Adrenal gland (tissue), 12 donors: Measurements from ENCODE around the gene PPP1R9A. TPM values are rescaled to one million over a fixed set of nuclear protein-coding genes. Genes with fewer than 3 reads are reported as not detected.

Experiments
- DNase-seq, 7 donors: peaks; one replicate each; pipeline ENCODE4 v3.0.0-alpha.2; 2019 to 2020
- H3K27ac ChIP-seq, 5 donors: fragments of 200-600 bp; sonication (generic) in 4 of 5; 1 replicate in 3 of 5; 2 replicates in 2 of 5; pipeline versions ENCODE4 v1.5.1 to v1.8.0; 2016 to 2020; ENCODE audit warnings: mild to moderate bottlenecking in 1 of 5
- H3K27me3 ChIP-seq: fragments of 200-600 bp; 2 replicates; pipeline ENCODE4 v1.8.0; 2021
- H3K36me3 ChIP-seq, 2 donors: fragments of 200-600 bp; replicated peaks in 1 of 2; 1 replicate in 1 of 2; 2 replicates in 1 of 2; pipeline versions ENCODE4 v1.5.1 to v1.8.0; 2018 to 2022
- H3K4me1 ChIP-seq, 2 donors: fragments of 200-600 bp; replicated peaks in 1 of 2; 1 replicate in 1 of 2; 2 replicates in 1 of 2; pipeline versions ENCODE4 v1.5.1 to v1.8.0; 2018 to 2021
- H3K4me3 ChIP-seq, 4 donors: fragments of 200-600 bp; sonication (generic) in 3 of 4; one replicate each; pipeline ENCODE4 v1.5.1; 2016 to 2018
- H3K9me3 ChIP-seq, 3 donors: fragments of 200-600 bp; sonication (generic) in 1 of 3; replicated peaks in 1 of 3; 1 replicate in 2 of 3; 2 replicates in 1 of 3; pipeline versions ENCODE4 v1.5.1 to v1.8.0; 2016 to 2021
- POLR2A ChIP-seq, 2 donors: fragments of 450-650 bp; IDR thresholded peaks; one replicate each; pipeline ENCODE4 v1.6.1; 2017; ENCODE audit warnings: antibody characterized with exemption in 2 of 2, mild to moderate bottlenecking in 2 of 2, moderate library complexity in 1 of 2
- WGBS, 4 donors: extraction: QIAGEN DNeasy Blood & Tissue Kit in 2 of 4; methylation state at CpG; one replicate each; pipeline versions ENCODE4 v1.1.5 to v1.1.7; 2013 to 2017; 5-methylcytosine and 5-hydroxymethylcytosine counted together
- intact Hi-C, 2 donors: fragments of 100-400 bp; cut with DNase I; formaldehyde crosslinking; loops; one replicate each; pipeline versions ENCODE4 v1.14.1 to v1.15.0; 2022 to 2023
- polyA plus RNA-seq, 3 donors: library from polyadenylated mRNA; stranded (reverse); fragments of 200-250 nt in 2 of 3; fragments of 350-450 nt in 1 of 3; fragmentation: Illumina TruSeq in 1 of 3; extraction: RNeasy Lipid Tissue Mini Kit (QIAGEN cat#74804) in 1 of 3; gene quantifications; one replicate each; pipeline ENCODE4 v1.2.3, GENCODE V29; 2013 to 2014
- total RNA-seq, 9 donors: library from RNA; depleted of rRNA in 4 of 9; stranded (reverse); fragments of >200 nt in 4 of 9; fragments of 120-200 nt in 1 of 9; fragmentation: NEBNext Ultra II Directional in 1 of 9; extraction: Animal tissue kit (Norgen Biotek cat#: 25700) in 1 of 9; gene quantifications; one replicate each; pipeline versions ENCODE4 v1.1.0 to v1.2.4, GENCODE V29; 2013 to 2023
- TF ChIP-seq, protein P1 (sequence below), 6 experiments: fragments of 450-650 bp in 4 of 6; fragments of 200-600 bp in 2 of 6; sonication (generic) in 1 of 6; IDR thresholded peaks; 1 replicate in 5 of 6; 2 replicates in 1 of 6; pipeline versions ENCODE4 v1.5.1 to v1.8.0; 2016 to 2021; ENCODE audit warnings: antibody characterized with exemption in 6 of 6, mild to moderate bottlenecking in 2 of 6, moderate library complexity in 1 of 6
- donor health status: healthy with polysubstance abuse.
- donor health status: Bipolar disorder and iron deficiency.
- donor health status: DM: yes; HTN: yes; CAD: no.
- donor health status: DM: no; HTN: no; CAD: no.
- donor health status: DM: no; HTN: no; CAD: no.
- donor health status: DM: yes; HTN: yes; CAD: no.

Gene PPP1R9A
- total and polyA plus RNA-seq, 12 donors: 7.2 to 86.0 (median 40.6) TPM

DNA sequence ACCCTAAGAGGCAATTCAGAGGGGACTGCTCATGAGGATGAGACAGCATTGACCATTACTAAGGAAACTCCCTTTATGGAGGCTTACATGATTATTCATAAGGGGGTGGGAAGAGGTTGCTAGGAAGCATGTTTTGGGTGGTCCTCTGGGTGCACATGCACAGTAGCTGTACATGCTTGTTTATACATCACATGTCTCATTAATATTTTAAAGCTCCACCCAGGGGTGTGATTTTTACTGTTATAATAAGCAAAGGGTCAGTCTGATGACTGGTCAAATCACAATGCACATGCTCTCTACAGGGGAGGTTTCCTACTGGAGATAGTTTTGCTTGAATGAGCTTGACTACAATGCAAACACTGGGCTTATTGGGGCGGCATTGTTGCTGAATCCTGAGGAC, 23.8 kb upstream of the PPP1R9A start:
- Histone ChIP-seq H3K27ac (no peak overlapping the region), H3K9me3 (no peaks in the 10 kb centered on the region)
- WGBS, 4 donors: 90 to 96% (median 92%) methylated on average over 1 of the region's 1 CpG

DNA sequence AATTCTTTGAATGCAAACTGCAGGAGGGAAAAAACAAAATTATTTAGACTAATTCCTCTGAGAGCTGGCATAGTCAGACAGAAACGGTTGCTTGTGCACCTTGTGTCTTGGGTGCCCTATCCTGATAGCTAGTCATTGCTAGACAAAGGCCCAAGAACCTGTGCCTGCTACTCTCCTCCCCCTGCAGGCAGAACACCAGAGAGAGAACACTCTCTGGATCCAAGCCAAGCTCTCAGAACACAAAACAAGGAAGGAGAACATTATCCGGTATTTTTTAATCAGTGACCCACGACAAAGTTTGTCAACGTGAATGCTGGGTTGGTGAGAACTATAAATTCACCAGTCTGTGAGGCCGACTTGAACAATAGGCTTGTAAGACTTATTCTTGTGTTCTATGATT, 18.8 kb upstream of the PPP1R9A start:
- Histone ChIP-seq H3K4me3 (no peak overlapping the region), H3K27me3 (no peaks in the 10 kb centered on the region), H3K9me3 (no peaks in the 10 kb centered on the region), H3K4me1 (no peaks in the 10 kb centered on the region), H3K36me3 (no peaks in the 10 kb centered on the region), H3K27ac (peak overlapping the region in 1 of 5 donors; percentile 3)
- intact Hi-C loops: no loop called here
- DNase-seq: peak; percentile 19 to 65 (median 26)
- no peak for TF ChIP-seq POLR2A (IDR thresholded peaks at IDR 0.05)
- TF ChIP-seq, protein P1, sequence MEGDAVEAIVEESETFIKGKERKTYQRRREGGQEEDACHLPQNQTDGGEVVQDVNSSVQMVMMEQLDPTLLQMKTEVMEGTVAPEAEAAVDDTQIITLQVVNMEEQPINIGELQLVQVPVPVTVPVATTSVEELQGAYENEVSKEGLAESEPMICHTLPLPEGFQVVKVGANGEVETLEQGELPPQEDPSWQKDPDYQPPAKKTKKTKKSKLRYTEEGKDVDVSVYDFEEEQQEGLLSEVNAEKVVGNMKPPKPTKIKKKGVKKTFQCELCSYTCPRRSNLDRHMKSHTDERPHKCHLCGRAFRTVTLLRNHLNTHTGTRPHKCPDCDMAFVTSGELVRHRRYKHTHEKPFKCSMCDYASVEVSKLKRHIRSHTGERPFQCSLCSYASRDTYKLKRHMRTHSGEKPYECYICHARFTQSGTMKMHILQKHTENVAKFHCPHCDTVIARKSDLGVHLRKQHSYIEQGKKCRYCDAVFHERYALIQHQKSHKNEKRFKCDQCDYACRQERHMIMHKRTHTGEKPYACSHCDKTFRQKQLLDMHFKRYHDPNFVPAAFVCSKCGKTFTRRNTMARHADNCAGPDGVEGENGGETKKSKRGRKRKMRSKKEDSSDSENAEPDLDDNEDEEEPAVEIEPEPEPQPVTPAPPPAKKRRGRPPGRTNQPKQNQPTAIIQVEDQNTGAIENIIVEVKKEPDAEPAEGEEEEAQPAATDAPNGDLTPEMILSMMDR (IDR thresholded peaks at IDR 0.05): peak in 4 of 6 experiments; percentile 10 to 34 (median 24)
- WGBS, 4 donors: 34 to 47% (median 37%) methylated on average over 5 of the region's 5 CpGs

More for the DNA sequence above, 23.8 kb upstream of the PPP1R9A start:
- no peak overlapping the region for H3K4me3 ChIP-seq
- intact Hi-C loops: no loop called here
- no peaks in the 10 kb centered on the region for H3K36me3 ChIP-seq
- no peak for DNase-seq
- no peak for TF ChIP-seq POLR2A (IDR thresholded peaks at IDR 0.05)
- TF ChIP-seq, protein P1 (IDR thresholded peaks at IDR 0.05): no peak
- no peaks in the 10 kb centered on the region for H3K27me3 ChIP-seq
- no peaks in the 10 kb centered on the region for H3K4me1 ChIP-seq

DNA sequence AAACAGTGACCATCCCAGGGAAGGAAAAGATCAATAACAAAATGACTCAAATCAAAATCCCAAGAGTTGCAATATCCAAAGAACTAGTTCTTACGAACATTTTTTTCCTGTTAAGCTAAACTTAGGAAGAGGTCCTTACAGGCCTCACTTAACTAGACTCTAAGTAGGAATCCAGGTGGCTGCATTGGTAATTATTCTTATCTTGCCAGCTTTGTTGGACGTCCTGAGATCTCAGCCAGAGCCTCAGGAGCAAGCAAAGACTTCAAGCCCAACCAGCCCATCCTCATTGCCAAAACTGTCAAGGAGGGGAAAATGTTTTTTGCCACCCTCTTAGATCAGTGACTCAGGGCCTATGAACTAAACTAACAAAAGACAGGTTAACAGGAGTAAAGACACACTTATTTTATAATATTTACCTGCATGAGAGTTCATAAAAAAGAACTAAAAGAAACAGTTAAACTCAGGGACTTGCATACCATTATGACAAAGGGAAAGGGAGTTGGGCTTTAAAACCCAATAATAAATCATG, 18.3 kb upstream of the PPP1R9A start:
- no peaks in the 10 kb centered on the region for H3K4me1 ChIP-seq
- 49 to 63% (median 58%) methylated on average over 2 of the region's 2 CpGs for WGBS, 4 donors
- H3K36me3 ChIP-seq: no peaks in the 10 kb centered on the region
- intact Hi-C loops: no loop called here
- no peaks in the 10 kb centered on the region for H3K9me3 ChIP-seq
- no peak overlapping the region for H3K4me3 ChIP-seq
- TF ChIP-seq, protein P1 (IDR thresholded peaks at IDR 0.05): no peak
- TF ChIP-seq POLR2A (IDR thresholded peaks at IDR 0.05): no peak
- H3K27ac ChIP-seq: peak overlapping the region in 1 of 5 donors; percentile 3
- no peak for DNase-seq
- no peaks in the 10 kb centered on the region for H3K27me3 ChIP-seq

DNA sequence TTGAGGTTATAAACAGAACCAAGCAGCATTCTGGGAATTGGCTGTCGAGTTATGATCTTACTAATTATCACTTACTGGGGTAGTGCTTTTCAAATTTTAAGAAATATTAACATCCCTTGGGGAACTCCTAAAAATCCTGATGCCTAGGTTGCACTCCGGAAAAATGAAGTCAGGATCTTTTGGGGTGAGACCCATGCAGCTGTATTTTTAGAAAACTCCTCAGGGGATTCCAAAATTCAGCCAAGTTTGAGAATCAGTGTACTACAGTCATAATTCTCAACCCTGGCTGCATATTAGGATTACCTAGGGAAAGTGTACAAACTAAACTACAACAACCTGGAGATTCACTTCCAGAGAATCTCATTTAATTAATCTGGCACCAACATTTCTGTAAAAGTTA, 17.2 kb upstream of the PPP1R9A start:
- Histone ChIP-seq H3K27me3 (no peaks in the 10 kb centered on the region), H3K36me3 (no peaks in the 10 kb centered on the region), H3K4me1 (no peaks in the 10 kb centered on the region)

More for the DNA sequence above, 17.2 kb upstream of the PPP1R9A start:
- Histone ChIP-seq H3K9me3 (no peaks in the 10 kb centered on the region), H3K4me3 (no peak overlapping the region), H3K27ac (no peak overlapping the region)
- WGBS, 4 donors: 83 to 97% (median 89%) methylated on average over 2 of the region's 2 CpGs
- DNase-seq: no peak
- TF ChIP-seq, protein P1 (IDR thresholded peaks at IDR 0.05): no peak
- intact Hi-C loops: no loop called here
